Neuronal stem cell (in vitro differentiated cells): ENCODE data around the gene PRLHR.

Experiments used
- DNase-seq: peaks from one replicate; pipeline ENCODE4 v3.0.0-alpha.2; 2013; ENCODE audit warnings: low spot score
- H2AFZ ChIP-seq: one replicate; pipeline ENCODE4 v1.6.1; 2013; ENCODE audit warnings: mild to moderate bottlenecking, low read length, inconsistent platforms
- H2AK5ac ChIP-seq: 2 replicates; pipeline ENCODE4 v1.6.1; 2013; ENCODE audit warnings: low read depth, mild to moderate bottlenecking, inconsistent platforms, low read length, moderate library complexity, mixed read lengths
- H2BK120ac ChIP-seq: 2 replicates; pipeline ENCODE4 v1.6.1; 2013; ENCODE audit warnings: low read depth, mild to moderate bottlenecking, inconsistent platforms, low read length, moderate library complexity, mixed read lengths
- H2BK12ac ChIP-seq: one replicate; pipeline ENCODE4 v1.6.1; 2013; ENCODE audit warnings: low read length, inconsistent platforms
- H2BK15ac ChIP-seq: 2 replicates; pipeline ENCODE4 v1.6.1; 2013; ENCODE audit warnings: mild to moderate bottlenecking, low read length, inconsistent platforms, mixed read lengths
- H2BK5ac ChIP-seq: one replicate; pipeline ENCODE4 v1.6.1; 2013; ENCODE audit warnings: inconsistent platforms, mild to moderate bottlenecking, low read length, moderate library complexity
- H3K14ac ChIP-seq: one replicate; pipeline ENCODE4 v1.6.1; 2013; ENCODE audit warnings: low read length, inconsistent platforms
- H3K18ac ChIP-seq: 2 replicates; pipeline ENCODE4 v1.6.1; 2013; ENCODE audit warnings: low read length, inconsistent platforms
- H3K23ac ChIP-seq: 2 replicates; pipeline ENCODE4 v1.6.1; 2013; ENCODE audit warnings: low read depth, mild to moderate bottlenecking, mixed read lengths, low read length, inconsistent platforms; ENCODE audit not compliant: poor library complexity
- H3K27ac ChIP-seq: replicated peaks from 3 replicates; pipeline ENCODE4 v1.5.1; 2013; ENCODE audit warnings: low read length, inconsistent platforms
- H3K27me3 ChIP-seq, 3 experiments: 2 replicates each; pipeline ENCODE4 v1.6.1; 2013; ENCODE audit warnings: low read length in 3 of 3, mild to moderate bottlenecking in 2 of 3, inconsistent platforms in 1 of 3, low read depth in 1 of 3, mixed read lengths in 1 of 3, moderate library complexity in 1 of 3; ENCODE audit not compliant: control insufficient read depth in 3 of 3, insufficient read depth in 3 of 3
- H3K36me3 ChIP-seq, 2 donors: replicated peaks in 1 of 2; 2 replicates each; pipeline ENCODE4 v1.6.1; 2013; ENCODE audit warnings: low read length in 2 of 2; ENCODE audit not compliant: control insufficient read depth in 2 of 2, insufficient read depth in 2 of 2
- H3K4ac ChIP-seq: 2 replicates; pipeline ENCODE4 v1.6.1; 2013; ENCODE audit warnings: inconsistent platforms, mild to moderate bottlenecking, low read length, moderate library complexity
- H3K4me1 ChIP-seq, 2 donors: 1 replicate in 1 of 2; 2 replicates in 1 of 2; pipeline ENCODE4 v1.6.1; 2013; ENCODE audit warnings: low read length in 2 of 2, low read depth in 1 of 2; ENCODE audit not compliant: control insufficient read depth in 2 of 2, insufficient read depth in 1 of 2
- H3K4me2 ChIP-seq: one replicate; pipeline ENCODE4 v1.6.1; 2013; ENCODE audit warnings: mild to moderate bottlenecking, low read length, inconsistent platforms; ENCODE audit not compliant: insufficient read depth, poor library complexity, severe bottlenecking
- H3K4me3 ChIP-seq, 2 donors: 2 replicates each; pipeline ENCODE4 v1.5.1; 2013; ENCODE audit warnings: low read length in 2 of 2, mild to moderate bottlenecking in 2 of 2, inconsistent platforms in 1 of 2, moderate library complexity in 1 of 2
- H3K79me1 ChIP-seq: one replicate; pipeline ENCODE4 v1.6.1; 2013; ENCODE audit warnings: low read depth, mild to moderate bottlenecking, inconsistent platforms, low read length, moderate library complexity
- H3K9ac ChIP-seq: one replicate; pipeline ENCODE4 v1.6.1; 2013; ENCODE audit warnings: mild to moderate bottlenecking, low read depth, low read length, inconsistent platforms; ENCODE audit not compliant: poor library complexity
- H3K9me3 ChIP-seq, 2 donors: replicated peaks in 1 of 2; 2 replicates each; pipeline versions ENCODE3 to v1.6.1; 2013; ENCODE audit warnings: low read length in 2 of 2, mild to moderate bottlenecking in 2 of 2, inconsistent platforms in 1 of 2, low read depth in 1 of 2, mixed read lengths in 1 of 2, moderate library complexity in 1 of 2; ENCODE audit not compliant: control insufficient read depth in 2 of 2, insufficient read depth in 1 of 2
- H4K8ac ChIP-seq: one replicate; pipeline ENCODE4 v1.6.1; 2013; ENCODE audit warnings: low read depth, mild to moderate bottlenecking, inconsistent platforms, low read length, moderate library complexity
- H4K91ac ChIP-seq: one replicate; pipeline ENCODE4 v1.6.1; 2013; ENCODE audit warnings: low read length, low read depth, mild to moderate bottlenecking, inconsistent platforms; ENCODE audit not compliant: poor library complexity
- WGBS, 2 donors: extraction: QIAGEN DNeasy Blood & Tissue Kit; methylation state at CpG; one replicate each; pipeline ENCODE4 v1.1.7; 2013; ENCODE audit warnings: missing lambda C conversion rate in 2 of 2, mixed read lengths in 1 of 2; ENCODE audit not compliant: insufficient read length in 2 of 2, insufficient replicate concordance in 1 of 2; ENCODE audit errors: extremely low coverage in 2 of 2; 5-methylcytosine and 5-hydroxymethylcytosine counted together

PRLHR gene

DNA sequence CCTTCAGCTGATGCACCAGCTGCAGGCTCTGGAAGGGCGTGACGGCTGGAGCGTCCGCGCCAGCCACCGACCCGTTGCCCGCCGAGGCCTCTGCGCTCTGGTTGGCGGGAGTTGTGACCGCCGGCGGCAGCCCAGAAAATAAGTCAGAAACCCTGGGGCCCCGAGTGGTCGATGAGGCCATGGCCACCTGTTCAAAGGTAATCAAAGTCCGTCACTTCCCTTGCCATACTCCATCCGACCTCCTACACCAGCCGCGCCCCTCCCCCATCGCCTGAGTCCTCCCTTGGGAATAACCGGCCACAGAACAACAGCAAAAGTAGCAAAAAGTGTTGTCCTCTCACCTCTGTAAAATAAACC is 406 bp downstream of the PRLHR start:
- H3K18ac ChIP-seq, result no peak overlapping the region
- peaks cover 0 to 19% of the 10 kb centered on the region in 2 donors for H3K4me1 ChIP-seq
- H3K79me1 ChIP-seq, result peaks cover 7% of the 10 kb centered on the region
- H3K36me3 ChIP-seq, result no peaks in the 10 kb centered on the region
- no peak overlapping the region for H3K9ac ChIP-seq
- H3K14ac ChIP-seq, result peak overlapping the region; percentile 95
- H2AK5ac ChIP-seq, result no peak overlapping the region
- H2BK5ac ChIP-seq, result no peak overlapping the region
- peak overlapping the region in 1 of 2 donors; percentile 58 for H3K4me3 ChIP-seq
- no peak overlapping the region for H2BK15ac ChIP-seq
- no peak overlapping the region for H3K4me2 ChIP-seq
- no peak overlapping the region for H2BK12ac ChIP-seq
- peak overlapping the region; percentile 9 for H4K8ac ChIP-seq
- no peak overlapping the region for H3K4ac ChIP-seq
- peak overlapping the region; percentile 97 for H3K23ac ChIP-seq
- DNase-seq, result no peak
- no peak overlapping the region for H4K91ac ChIP-seq
- H3K27ac ChIP-seq, result no peak overlapping the region
- no CpG with 5 or more reads among the region's 22 CpGs for WGBS, 2 donors
- peaks cover 16 to 51% (median 27%) of the 10 kb centered on the region in 3 experiments for H3K27me3 ChIP-seq
- peaks cover 0 to 4% of the 10 kb centered on the region in 2 donors for H3K9me3 ChIP-seq
- H2BK120ac ChIP-seq, result no peak overlapping the region
- peak overlapping the region; percentile 45 for H2AFZ ChIP-seq

DNA sequence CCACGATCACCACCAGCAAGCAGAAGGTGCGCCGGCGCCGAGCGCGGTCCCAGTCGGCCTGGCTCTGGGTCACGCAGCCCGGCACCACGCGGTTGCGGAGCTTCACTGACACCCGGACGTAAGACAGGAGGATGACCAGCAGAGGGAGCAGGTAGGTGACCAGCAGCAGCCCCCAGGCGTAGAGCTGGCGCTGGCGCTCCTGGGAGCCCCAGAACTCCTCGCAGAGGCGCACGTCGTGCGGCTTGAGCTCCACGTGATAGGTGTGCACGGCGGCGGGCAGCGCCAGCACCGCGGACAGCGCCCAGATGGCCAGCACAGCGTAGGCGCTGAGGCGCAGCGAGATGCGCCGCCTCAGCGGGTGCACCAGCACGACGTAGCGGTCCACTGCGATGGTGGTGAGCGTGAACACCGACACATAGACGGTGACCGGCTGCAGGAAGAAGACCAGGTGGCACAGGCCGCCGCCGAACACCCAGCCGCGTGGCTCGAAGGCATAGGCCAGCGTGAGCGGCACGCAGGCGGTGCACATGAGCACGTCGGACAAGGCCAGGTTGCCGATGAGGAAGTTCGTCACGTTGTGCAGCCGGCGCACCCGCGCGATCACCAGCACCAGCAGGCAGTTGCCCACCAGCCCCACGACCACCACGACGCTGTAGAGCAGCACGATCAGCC is 920 bp downstream of the PRLHR start:
- H2BK5ac ChIP-seq, result no peak overlapping the region
- peak overlapping the region; percentile 95 for H3K14ac ChIP-seq
- H3K23ac ChIP-seq, result peak overlapping the region; percentile 97
- peaks cover 0 to 19% of the 10 kb centered on the region in 2 donors for H3K4me1 ChIP-seq
- no CpG with 5 or more reads among the region's 70 CpGs for WGBS, 2 donors
- no peaks in the 10 kb centered on the region for H3K36me3 ChIP-seq
- H3K4me2 ChIP-seq, result peak overlapping the region; percentile 32
- peaks cover 7% of the 10 kb centered on the region for H3K79me1 ChIP-seq
- H2BK15ac ChIP-seq, result no peak overlapping the region
- H3K18ac ChIP-seq, result peak overlapping the region; percentile 74
- H4K91ac ChIP-seq, result no peak overlapping the region
- H3K27me3 ChIP-seq, result peaks cover 16 to 51% (median 27%) of the 10 kb centered on the region in 3 experiments
- peak overlapping the region; percentile 18 for H2AK5ac ChIP-seq
- no peak overlapping the region for H2BK120ac ChIP-seq
- peak overlapping the region; percentile 45 for H2AFZ ChIP-seq
- peak overlapping the region in 1 of 2 donors; percentile 58 for H3K4me3 ChIP-seq
- H3K9me3 ChIP-seq, result peaks cover 0 to 4% of the 10 kb centered on the region in 2 donors
- H3K9ac ChIP-seq, result peak overlapping the region; percentile 88
- no peak overlapping the region for H3K4ac ChIP-seq
- peak overlapping the region; percentile 9 for H4K8ac ChIP-seq
- peak overlapping the region; percentile 6 for H2BK12ac ChIP-seq
- DNase-seq, result peak; percentile 92
- H3K27ac ChIP-seq, result no peak overlapping the region

DNA sequence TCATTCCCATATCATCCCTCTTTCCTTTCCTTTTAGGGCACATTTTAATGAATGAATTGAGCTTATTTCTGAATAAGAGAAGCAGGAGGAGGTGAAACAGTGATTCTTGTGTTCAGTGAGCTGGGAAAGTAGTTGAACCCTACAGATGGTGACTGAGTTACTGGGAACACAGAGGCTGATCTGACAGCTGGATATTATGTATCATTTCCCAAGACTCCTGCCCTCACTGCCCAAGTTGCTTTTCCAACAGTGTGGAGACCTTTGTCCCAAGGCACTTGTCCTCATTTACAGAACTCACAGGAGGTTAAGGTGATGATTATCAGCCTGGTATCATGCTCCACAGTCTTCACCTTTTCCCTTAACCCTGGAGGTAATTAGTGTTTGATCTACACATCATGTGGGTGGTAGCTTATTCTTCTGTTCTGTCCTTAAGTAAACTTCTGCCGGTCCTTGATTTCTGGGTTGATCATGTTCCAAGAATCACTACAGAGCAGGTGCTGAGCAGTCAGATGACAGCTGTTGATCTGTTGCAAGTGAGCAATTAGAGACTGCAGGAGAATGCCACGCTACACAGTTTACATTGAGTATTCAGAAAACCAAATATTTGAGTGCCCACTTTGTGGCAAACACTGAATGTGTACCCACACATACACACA is 2.6 kb downstream of the PRLHR start:
- Histone ChIP-seq H3K79me1 (peaks cover 7% of the 10 kb centered on the region), H4K91ac (no peak overlapping the region), H3K4me2 (no peak overlapping the region), H2AK5ac (no peak overlapping the region), H3K23ac (no peak overlapping the region), H3K18ac (no peak overlapping the region), H2BK120ac (no peak overlapping the region), H3K4ac (no peak overlapping the region), H3K14ac (no peak overlapping the region), H3K4me1 (peaks cover 0 to 22% of the 10 kb centered on the region in 2 donors), H2BK15ac (no peak overlapping the region), H3K36me3 (no peaks in the 10 kb centered on the region), H3K9me3 (peaks cover 0 to 4% of the 10 kb centered on the region in 2 donors), H3K9ac (no peak overlapping the region), H2BK12ac (no peak overlapping the region), H3K4me3 (no peak overlapping the region), H4K8ac (no peak overlapping the region), H3K27me3 (peaks cover 16 to 61% (median 27%) of the 10 kb centered on the region in 3 experiments), H3K27ac (no peak overlapping the region), H2BK5ac (no peak overlapping the region), H2AFZ (no peak overlapping the region)
- WGBS, 2 donors, result no CpG with 5 or more reads among the region's 2 CpGs
- no peak for DNase-seq

DNA sequence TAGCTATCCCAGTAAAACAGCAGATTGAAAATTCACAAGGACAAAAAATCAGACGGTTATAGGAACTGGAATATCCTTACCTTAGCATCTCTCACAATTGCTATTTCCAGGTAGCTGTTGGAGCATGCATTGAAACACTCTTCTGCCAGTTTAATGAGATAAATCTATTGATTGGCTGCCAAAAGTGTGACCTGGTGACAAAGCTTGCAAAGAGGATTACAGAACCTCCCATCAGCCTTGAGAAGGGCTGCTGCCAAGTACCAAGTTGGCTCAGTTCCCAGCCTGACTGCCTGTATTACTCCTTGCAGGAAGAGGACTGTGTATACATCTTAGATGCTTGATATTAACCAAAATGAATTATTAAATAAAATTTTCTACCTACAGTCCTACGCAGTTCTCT is 5.1 kb downstream of the PRLHR start:
- Histone ChIP-seq H3K4ac (no peak overlapping the region), H3K14ac (no peak overlapping the region), H2BK120ac (no peak overlapping the region), H3K79me1 (peaks cover 6% of the 10 kb centered on the region), H3K4me3 (no peak overlapping the region), H2BK5ac (no peak overlapping the region), H2BK12ac (no peak overlapping the region), H3K9ac (no peak overlapping the region), H3K4me1 (peaks cover 0 to 11% of the 10 kb centered on the region in 2 donors), H3K36me3 (no peaks in the 10 kb centered on the region), H2AFZ (no peak overlapping the region), H3K23ac (no peak overlapping the region), H4K91ac (no peak overlapping the region), H4K8ac (no peak overlapping the region), H3K27ac (no peak overlapping the region), H3K9me3 (peaks cover 0 to 4% of the 10 kb centered on the region in 2 donors), H3K18ac (no peak overlapping the region), H2BK15ac (no peak overlapping the region), H3K27me3 (peaks cover 11 to 45% (median 20%) of the 10 kb centered on the region in 3 experiments), H3K4me2 (no peak overlapping the region), H2AK5ac (no peak overlapping the region)
- WGBS, 2 donors, result no CpG with 5 or more reads among the region's 2 CpGs
- DNase-seq, result no peak
